ENCODE results near the gene MED20. TPM values are rescaled to one million over a fixed set of nuclear protein-coding genes. Genes with fewer than 3 reads are reported as not detected.

MED20 gene
- polyA plus RNA-seq, 1 donor (not counting 4 experiments of a cell fraction or from before 2014, with no cell fraction given) = 37.5 TPM

DNA sequence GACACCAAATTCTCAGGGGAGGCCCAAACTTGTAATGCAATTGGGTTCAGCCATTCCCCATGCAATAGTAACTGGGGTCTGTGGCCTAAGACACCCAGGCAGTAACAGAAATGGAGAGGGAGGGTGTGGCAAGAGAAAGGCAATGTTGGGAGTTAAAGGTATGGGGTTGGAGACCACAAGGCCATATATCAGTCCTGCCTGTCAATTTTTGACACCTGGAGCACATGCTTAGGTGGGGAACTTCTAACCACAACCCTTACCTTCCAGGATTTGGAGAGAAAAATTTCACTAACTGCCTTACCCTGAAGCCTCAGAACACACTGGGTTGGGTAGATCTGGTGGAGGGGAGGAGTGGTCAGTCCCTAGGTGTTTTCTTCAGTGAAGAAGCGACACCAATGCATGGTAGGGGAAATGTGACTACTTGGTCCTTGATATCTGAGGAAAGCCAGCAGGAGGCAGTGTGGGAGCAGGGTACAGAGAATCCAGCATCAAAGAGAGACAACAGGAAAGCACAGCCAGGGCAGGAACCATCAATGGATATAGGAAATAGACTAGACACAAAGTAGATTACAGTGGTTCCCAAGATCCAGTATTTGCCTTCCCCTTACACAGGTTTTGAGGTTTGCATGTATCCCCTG, 18.9 kb downstream of the MED20 start:
- no peak for DNase-seq (ENCODE audit: low read depth, low spot score)
- H3K4me1 ChIP-seq (ENCODE audit: control insufficient read depth, extremely low read depth, insufficient read depth, low read length) = no peaks in the 10 kb centered on the region
- H3K4me2 ChIP-seq (ENCODE audit: control insufficient read depth, extremely low read depth, insufficient read depth, low read depth, low read length) = no peak overlapping the region
- TF ChIP-seq, protein P1, sequence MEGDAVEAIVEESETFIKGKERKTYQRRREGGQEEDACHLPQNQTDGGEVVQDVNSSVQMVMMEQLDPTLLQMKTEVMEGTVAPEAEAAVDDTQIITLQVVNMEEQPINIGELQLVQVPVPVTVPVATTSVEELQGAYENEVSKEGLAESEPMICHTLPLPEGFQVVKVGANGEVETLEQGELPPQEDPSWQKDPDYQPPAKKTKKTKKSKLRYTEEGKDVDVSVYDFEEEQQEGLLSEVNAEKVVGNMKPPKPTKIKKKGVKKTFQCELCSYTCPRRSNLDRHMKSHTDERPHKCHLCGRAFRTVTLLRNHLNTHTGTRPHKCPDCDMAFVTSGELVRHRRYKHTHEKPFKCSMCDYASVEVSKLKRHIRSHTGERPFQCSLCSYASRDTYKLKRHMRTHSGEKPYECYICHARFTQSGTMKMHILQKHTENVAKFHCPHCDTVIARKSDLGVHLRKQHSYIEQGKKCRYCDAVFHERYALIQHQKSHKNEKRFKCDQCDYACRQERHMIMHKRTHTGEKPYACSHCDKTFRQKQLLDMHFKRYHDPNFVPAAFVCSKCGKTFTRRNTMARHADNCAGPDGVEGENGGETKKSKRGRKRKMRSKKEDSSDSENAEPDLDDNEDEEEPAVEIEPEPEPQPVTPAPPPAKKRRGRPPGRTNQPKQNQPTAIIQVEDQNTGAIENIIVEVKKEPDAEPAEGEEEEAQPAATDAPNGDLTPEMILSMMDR (optimal IDR thresholded peaks at IDR 0.05 in 1 of 3, IDR thresholded peaks at IDR 0.05 in 1 of 3, conservative IDR thresholded peaks at IDR 0.05 in 1 of 3; ENCODE audit: extremely low read depth in 1 of 3, insufficient read depth in 2 of 3, low read length in 3 of 3) = peak; percentile 31 to 55 (median 35)
- TF ChIP-seq EZH2 (IDR thresholded peaks at IDR 0.05; ENCODE audit: low read length) = no peak
- H3K27me3 ChIP-seq (ENCODE audit: control insufficient read depth, extremely low read depth, insufficient read depth, low read length) = no peaks in the 10 kb centered on the region
- dilution Hi-C loops (cut with MboI; ENCODE audit: extremely low pct_ligation_motif_present, low sequenced_read_pairs) = no loop called here
- no peaks in the 10 kb centered on the region for H4K20me1 ChIP-seq (ENCODE audit: control insufficient read depth, extremely low read depth, insufficient read depth, low read length)
- no peaks in the 10 kb centered on the region for H3K9me1 ChIP-seq (ENCODE audit: control insufficient read depth, extremely low read depth, insufficient read depth, low read length)
- no peak overlapping the region for H3K4me3 ChIP-seq (ENCODE audit: control insufficient read depth in 2 of 3, extremely low read depth in 1 of 3, insufficient read depth in 2 of 3, low read depth in 1 of 3, low read length in 3 of 3)
- H3K9me3 ChIP-seq (ENCODE audit: control insufficient read depth, low read depth, low read length) = no peaks in the 10 kb centered on the region
- H3K9ac ChIP-seq (ENCODE audit: control insufficient read depth, extremely low read depth, insufficient read depth, low read length) = no peak overlapping the region
- no peaks in the 10 kb centered on the region for H3K79me2 ChIP-seq (ENCODE audit: control insufficient read depth, insufficient read depth, low read length)
- peak; percentile 13 for FAIRE-seq
- H3K27ac ChIP-seq (ENCODE audit: control insufficient read depth, insufficient read depth, low read length) = no peak overlapping the region
- no peak overlapping the region for H2AFZ ChIP-seq (ENCODE audit: control insufficient read depth, low read length)
- peaks cover 15 to 28% of the 10 kb centered on the region in 2 experiments for H3K36me3 ChIP-seq (ENCODE audit: control insufficient read depth in 2 of 2, extremely low read depth in 1 of 2, insufficient read depth in 2 of 2, low read length in 2 of 2)

DNA sequence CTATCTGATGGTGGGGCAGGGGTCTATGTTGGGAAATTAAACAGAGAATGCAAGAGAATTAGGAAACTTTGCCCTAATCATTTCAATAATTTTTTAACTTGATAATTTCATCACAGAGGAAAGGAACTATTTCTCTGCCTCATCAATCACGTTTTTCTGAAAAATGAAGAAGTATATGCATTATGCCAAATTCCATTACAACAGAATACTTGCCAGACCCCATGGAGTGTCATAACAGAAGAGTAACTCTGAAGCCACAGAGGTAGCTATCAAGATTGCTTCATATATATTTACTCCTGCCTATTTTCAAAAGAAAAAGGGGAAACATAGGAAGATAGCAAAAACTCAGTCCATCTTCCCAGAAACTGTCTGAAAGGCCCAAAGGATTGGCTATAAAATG, 20.1 kb downstream of the MED20 start:
- DNase-seq (ENCODE audit: low read depth, low spot score) = no peak
- dilution Hi-C loops (cut with MboI; ENCODE audit: extremely low pct_ligation_motif_present, low sequenced_read_pairs) = no loop called here
- peaks cover 8 to 22% of the 10 kb centered on the region in 2 experiments for H3K36me3 ChIP-seq (ENCODE audit: control insufficient read depth in 2 of 2, extremely low read depth in 1 of 2, insufficient read depth in 2 of 2, low read length in 2 of 2)
- no peak overlapping the region for H2AFZ ChIP-seq (ENCODE audit: control insufficient read depth, low read length)
- H3K9me1 ChIP-seq (ENCODE audit: control insufficient read depth, extremely low read depth, insufficient read depth, low read length) = no peaks in the 10 kb centered on the region
- H3K9ac ChIP-seq (ENCODE audit: control insufficient read depth, extremely low read depth, insufficient read depth, low read length) = no peak overlapping the region
- H3K4me2 ChIP-seq (ENCODE audit: control insufficient read depth, extremely low read depth, insufficient read depth, low read depth, low read length) = no peak overlapping the region
- H4K20me1 ChIP-seq (ENCODE audit: control insufficient read depth, extremely low read depth, insufficient read depth, low read length) = no peaks in the 10 kb centered on the region
- H3K27ac ChIP-seq (ENCODE audit: control insufficient read depth, insufficient read depth, low read length) = no peak overlapping the region
- H3K79me2 ChIP-seq (ENCODE audit: control insufficient read depth, insufficient read depth, low read length) = no peaks in the 10 kb centered on the region
- FAIRE-seq = no peak
- H3K4me3 ChIP-seq (ENCODE audit: control insufficient read depth in 2 of 3, extremely low read depth in 1 of 3, insufficient read depth in 2 of 3, low read depth in 1 of 3, low read length in 3 of 3) = no peak overlapping the region
- H3K27me3 ChIP-seq (ENCODE audit: control insufficient read depth, extremely low read depth, insufficient read depth, low read length) = no peaks in the 10 kb centered on the region
- H3K4me1 ChIP-seq (ENCODE audit: control insufficient read depth, extremely low read depth, insufficient read depth, low read length) = peaks cover 4% of the 10 kb centered on the region
- no peaks in the 10 kb centered on the region for H3K9me3 ChIP-seq (ENCODE audit: control insufficient read depth, low read depth, low read length)
- TF ChIP-seq EZH2 (IDR thresholded peaks at IDR 0.05; ENCODE audit: low read length) = no peak
- TF ChIP-seq, protein P1 (optimal IDR thresholded peaks at IDR 0.05 in 1 of 3, IDR thresholded peaks at IDR 0.05 in 1 of 3, conservative IDR thresholded peaks at IDR 0.05 in 1 of 3; ENCODE audit: extremely low read depth in 1 of 3, insufficient read depth in 2 of 3, low read length in 3 of 3) = no peak
